ENCODE measurements around the gene HMX3.

The HMX3 gene

GRCh38 chr10:123139521-123140163 is 3.9 kb downstream of the HMX3 start:
- ATAC-seq (ENCODE audit: insufficient read depth, low read depth) (no peak), DNase-seq (no peak)
- H3K27ac ChIP-seq (ENCODE audit: low read length), result no peak overlapping the region
- TF ChIP-seq, protein P1, sequence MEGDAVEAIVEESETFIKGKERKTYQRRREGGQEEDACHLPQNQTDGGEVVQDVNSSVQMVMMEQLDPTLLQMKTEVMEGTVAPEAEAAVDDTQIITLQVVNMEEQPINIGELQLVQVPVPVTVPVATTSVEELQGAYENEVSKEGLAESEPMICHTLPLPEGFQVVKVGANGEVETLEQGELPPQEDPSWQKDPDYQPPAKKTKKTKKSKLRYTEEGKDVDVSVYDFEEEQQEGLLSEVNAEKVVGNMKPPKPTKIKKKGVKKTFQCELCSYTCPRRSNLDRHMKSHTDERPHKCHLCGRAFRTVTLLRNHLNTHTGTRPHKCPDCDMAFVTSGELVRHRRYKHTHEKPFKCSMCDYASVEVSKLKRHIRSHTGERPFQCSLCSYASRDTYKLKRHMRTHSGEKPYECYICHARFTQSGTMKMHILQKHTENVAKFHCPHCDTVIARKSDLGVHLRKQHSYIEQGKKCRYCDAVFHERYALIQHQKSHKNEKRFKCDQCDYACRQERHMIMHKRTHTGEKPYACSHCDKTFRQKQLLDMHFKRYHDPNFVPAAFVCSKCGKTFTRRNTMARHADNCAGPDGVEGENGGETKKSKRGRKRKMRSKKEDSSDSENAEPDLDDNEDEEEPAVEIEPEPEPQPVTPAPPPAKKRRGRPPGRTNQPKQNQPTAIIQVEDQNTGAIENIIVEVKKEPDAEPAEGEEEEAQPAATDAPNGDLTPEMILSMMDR (IDR thresholded peaks at IDR 0.05; ENCODE audit: borderline replicate concordance, extremely low read depth, low read length, poor library complexity, severe bottlenecking), result no peak
- TF ChIP-seq EZH2 (IDR thresholded peaks at IDR 0.05; ENCODE audit: borderline replicate concordance, low read depth, low read length, severe bottlenecking), result no peak
- no peaks in the 10 kb centered on the region for H3K4me1 ChIP-seq (ENCODE audit: insufficient read depth, low read length)
- H3K4me3 ChIP-seq (ENCODE audit: low read depth in 1 of 2, low read length in 2 of 2), result no peak overlapping the region
- no peak overlapping the region for H2AFZ ChIP-seq (ENCODE audit: low read depth, low read length)
- peaks cover 10% of the 10 kb centered on the region for H3K27me3 ChIP-seq (ENCODE audit: insufficient read depth, low read length, poor library complexity)
- no peak overlapping the region for H3K4me2 ChIP-seq (ENCODE audit: insufficient read depth, low read length)
- no peaks in the 10 kb centered on the region for H3K36me3 ChIP-seq (ENCODE audit: insufficient read depth, low read length)
- H3K9me3 ChIP-seq (ENCODE audit: insufficient read depth, low read length, severe bottlenecking), result no peaks in the 10 kb centered on the region
- H4K20me1 ChIP-seq (ENCODE audit: insufficient read depth, low read length), result no peaks in the 10 kb centered on the region
- no peak overlapping the region for H3K9ac ChIP-seq (ENCODE audit: low read depth, low read length)
- no peaks in the 10 kb centered on the region for H3K79me2 ChIP-seq (ENCODE audit: insufficient read depth, low read length)

DNA sequence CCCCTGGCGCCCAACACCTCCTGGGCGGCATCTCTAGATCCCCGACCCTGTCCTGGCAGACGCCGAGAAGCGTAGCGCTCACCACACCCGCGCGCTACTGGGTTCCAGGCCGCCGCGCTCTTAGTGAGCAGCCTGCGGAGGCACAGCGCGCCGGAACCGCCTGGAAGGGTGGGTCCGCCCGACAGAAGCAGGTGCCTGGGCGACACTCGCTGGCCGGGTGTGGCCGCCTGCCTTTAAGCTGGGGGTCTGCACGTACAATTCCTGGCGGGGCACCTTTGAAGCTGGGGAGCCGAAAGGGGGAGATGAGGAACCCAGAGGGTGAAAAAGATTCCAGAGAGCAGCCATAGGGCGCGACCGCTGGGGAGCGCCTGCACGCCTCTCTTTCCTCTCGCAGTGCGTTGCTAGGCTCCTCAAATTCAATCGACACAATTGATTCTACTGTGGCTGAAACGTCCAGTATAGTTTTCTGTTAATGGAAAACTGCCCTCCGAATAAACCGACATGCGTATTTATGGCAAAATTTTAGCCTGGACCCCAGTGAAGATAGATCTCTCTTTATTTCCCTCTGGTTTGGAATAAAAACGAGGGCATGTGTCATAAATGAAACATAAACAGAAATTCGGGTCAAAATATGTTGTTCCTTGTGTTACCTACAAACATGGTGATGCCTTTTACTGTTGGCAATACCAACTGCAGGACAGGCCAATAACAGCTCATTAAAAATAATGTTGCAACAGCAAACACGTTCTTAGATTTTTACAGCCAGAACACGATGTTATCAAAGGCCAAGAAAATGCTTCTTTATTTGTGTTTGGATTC is 4.6 kb downstream of the HMX3 start:
- no peaks in the 10 kb centered on the region for H3K79me2 ChIP-seq (ENCODE audit: insufficient read depth, low read length)
- H3K4me1 ChIP-seq (ENCODE audit: insufficient read depth, low read length), result no peaks in the 10 kb centered on the region
- H3K9me3 ChIP-seq (ENCODE audit: insufficient read depth, low read length, severe bottlenecking), result no peaks in the 10 kb centered on the region
- no peak overlapping the region for H3K4me3 ChIP-seq (ENCODE audit: low read depth in 1 of 2, low read length in 2 of 2)
- ATAC-seq (ENCODE audit: insufficient read depth, low read depth), result no peak
- H3K36me3 ChIP-seq (ENCODE audit: insufficient read depth, low read length), result no peaks in the 10 kb centered on the region
- H3K9ac ChIP-seq (ENCODE audit: low read depth, low read length), result no peak overlapping the region
- no peak overlapping the region for H3K4me2 ChIP-seq (ENCODE audit: insufficient read depth, low read length)
- peaks cover 10% of the 10 kb centered on the region for H3K27me3 ChIP-seq (ENCODE audit: insufficient read depth, low read length, poor library complexity)
- DNase-seq, result no peak
- H3K27ac ChIP-seq (ENCODE audit: low read length), result no peak overlapping the region
- no peaks in the 10 kb centered on the region for H4K20me1 ChIP-seq (ENCODE audit: insufficient read depth, low read length)
- TF ChIP-seq, protein P1 (IDR thresholded peaks at IDR 0.05; ENCODE audit: borderline replicate concordance, extremely low read depth, low read length, poor library complexity, severe bottlenecking), result no peak
- TF ChIP-seq EZH2 (IDR thresholded peaks at IDR 0.05; ENCODE audit: borderline replicate concordance, low read depth, low read length, severe bottlenecking), result no peak
- no peak overlapping the region for H2AFZ ChIP-seq (ENCODE audit: low read depth, low read length)

- Histone ChIP-seq H4K20me1 (ENCODE audit: insufficient read depth, low read length) (no peaks in the 10 kb centered on the region), H3K9ac (ENCODE audit: low read depth, low read length) (no peak overlapping the region), H3K27ac (ENCODE audit: low read length) (no peak overlapping the region), H3K4me3 (ENCODE audit: low read depth in 1 of 2, low read length in 2 of 2) (no peak overlapping the region), H3K36me3 (ENCODE audit: insufficient read depth, low read length) (no peaks in the 10 kb centered on the region), H3K27me3 (ENCODE audit: insufficient read depth, low read length, poor library complexity) (peaks cover 10% of the 10 kb centered on the region), H2AFZ (ENCODE audit: low read depth, low read length) (no peak overlapping the region), H3K79me2 (ENCODE audit: insufficient read depth, low read length) (no peaks in the 10 kb centered on the region), H3K4me2 (ENCODE audit: insufficient read depth, low read length) (no peak overlapping the region), H3K9me3 (ENCODE audit: insufficient read depth, low read length, severe bottlenecking) (no peaks in the 10 kb centered on the region), H3K4me1 (ENCODE audit: insufficient read depth, low read length) (no peaks in the 10 kb centered on the region)
- ATAC-seq (ENCODE audit: insufficient read depth, low read depth) (no peak), DNase-seq (no peak)
- no peak for TF ChIP-seq EZH2 (IDR thresholded peaks at IDR 0.05; ENCODE audit: borderline replicate concordance, low read depth, low read length, severe bottlenecking)
- TF ChIP-seq, protein P1 (IDR thresholded peaks at IDR 0.05; ENCODE audit: borderline replicate concordance, extremely low read depth, low read length, poor library complexity, severe bottlenecking), result no peak
Observed at GRCh38 chr10:123140983-123141390, 5.2 kb downstream of the HMX3 start.

All from DND-41 (cell line).